H1 (cell line): Measurements from ENCODE around the gene FOXK1. TPM values are rescaled to one million over a fixed set of nuclear protein-coding genes. Genes with fewer than 3 reads are reported as not detected.

Source experiments
- CTCF ChIA-PET: fragments of 300-600 bp; sonication (Branson Sonifier 250); formaldehyde crosslinking; loops from one replicate; lab custom pipeline; 2021; ENCODE audit not compliant: partially characterized antibody; lab: Charles Lee
- POLR2A ChIA-PET: fragments of 300-600 bp; sonication (Branson Sonifier 250); formaldehyde crosslinking; loops from one replicate; lab custom pipeline; 2021; ENCODE audit warnings: inconsistent platforms; ENCODE audit not compliant: partially characterized antibody; lab: Charles Lee
- DNase-seq, 2 experiments: peaks; one replicate each; pipeline versions ENCODE4 v3.0.0 to v3.0.0-alpha.2; 2010 to 2022; ENCODE audit warnings: low spot score in 2 of 2, low read depth in 1 of 2, mixed read lengths in 1 of 2
- FAIRE-seq: peaks from 2 replicates; lab custom pipeline; 2011; peaks lifted over from hg19 to GRCh38; lab: Jason Lieb, UNC
- H2AFZ ChIP-seq: 2 replicates; pipeline ENCODE4 v1.8.1; 2012; ENCODE audit warnings: low read length, inconsistent platforms
- H2AK5ac ChIP-seq: 2 replicates; pipeline ENCODE4 v1.6.1; 2013; ENCODE audit warnings: low read depth, low read length
- H2BK120ac ChIP-seq: replicated peaks from 2 replicates; pipeline ENCODE3; 2013; ENCODE audit warnings: low read depth, low read length, inconsistent platforms
- H2BK12ac ChIP-seq: 2 replicates; pipeline ENCODE4 v1.6.1; 2013; ENCODE audit warnings: low read depth, low read length
- H2BK15ac ChIP-seq: 2 replicates; pipeline ENCODE4 v1.6.1; 2013; ENCODE audit warnings: low read length
- H2BK20ac ChIP-seq: 2 replicates; pipeline ENCODE4 v1.6.1; 2013; ENCODE audit warnings: low read length
- H2BK5ac ChIP-seq: 2 replicates; pipeline ENCODE4 v1.6.1; 2013; ENCODE audit warnings: low read depth, low read length
- H3K14ac ChIP-seq: 2 replicates; pipeline ENCODE4 v1.6.1; 2013; ENCODE audit warnings: inconsistent platforms; ENCODE audit not compliant: insufficient read length
- H3K18ac ChIP-seq: 2 replicates; pipeline ENCODE4 v1.6.1; 2013; ENCODE audit warnings: low read length; ENCODE audit errors: extremely low read depth
- H3K23ac ChIP-seq: 2 replicates; pipeline ENCODE4 v1.6.1; 2013; ENCODE audit warnings: inconsistent platforms; ENCODE audit not compliant: insufficient read length
- H3K23me2 ChIP-seq: 2 replicates; pipeline ENCODE4 v1.6.1; 2013; ENCODE audit warnings: low read depth, low read length
- H3K27ac ChIP-seq: 2 replicates; pipeline ENCODE4 v1.6.1; 2011; ENCODE audit warnings: low read depth, low read length, inconsistent platforms
- H3K27me3 ChIP-seq, 4 experiments: replicated peaks in 1 of 4; 1 replicate in 1 of 4; 2 replicates in 3 of 4; pipeline versions ENCODE4 v1.6.1 to v1.8.1; 2011 to 2013; ENCODE audit warnings: low read length in 3 of 4, mild to moderate bottlenecking in 3 of 4, inconsistent platforms in 2 of 4, mixed read lengths in 2 of 4, moderate library complexity in 1 of 4; ENCODE audit not compliant: control insufficient read depth in 3 of 4, insufficient read depth in 3 of 4; ENCODE audit errors: extremely low read depth in 1 of 4
- H3K36me3 ChIP-seq, 4 experiments: 2 replicates each; pipeline versions ENCODE4 v1.6.1 to v1.8.1; 2011 to 2013; ENCODE audit warnings: mild to moderate bottlenecking in 4 of 4, low read length in 3 of 4, moderate library complexity in 2 of 4, control low read depth in 1 of 4, inconsistent platforms in 1 of 4; ENCODE audit not compliant: insufficient read depth in 4 of 4, control insufficient read depth in 2 of 4
- H3K4ac ChIP-seq: replicated peaks from 2 replicates; pipeline ENCODE3; 2013; ENCODE audit warnings: low read length, low read depth, mixed read lengths, inconsistent platforms; ENCODE audit not compliant: insufficient read length
- H3K4me1 ChIP-seq, 4 experiments: replicated peaks in 1 of 4; 1 replicate in 1 of 4; 2 replicates in 3 of 4; pipeline versions ENCODE4 v1.6.1 to v1.8.1; 2011 to 2013; ENCODE audit warnings: low read length in 3 of 4, inconsistent platforms in 2 of 4, mixed read lengths in 1 of 4; ENCODE audit not compliant: insufficient read depth in 4 of 4, control insufficient read depth in 3 of 4
- H3K4me2 ChIP-seq, 2 experiments: 2 replicates each; pipeline versions ENCODE4 v1.6.1 to v1.8.1; 2011 to 2013; ENCODE audit warnings: low read depth in 2 of 2, low read length in 2 of 2, control low read depth in 1 of 2, inconsistent platforms in 1 of 2, mild to moderate bottlenecking in 1 of 2; ENCODE audit not compliant: insufficient read depth in 1 of 2
- H3K4me3 ChIP-seq, 4 experiments: fragments of 200-600, 300-600 bp in 1 of 4; sonication (generic), shearing (Covaris generic), sonication (Bioruptor Twin) in 1 of 4; 2 replicates each; pipeline versions ENCODE4 v1.5.1 to v1.8.1; 2011 to 2016; ENCODE audit warnings: low read length in 4 of 4, low read depth in 3 of 4, control low read depth in 2 of 4, inconsistent platforms in 2 of 4, mild to moderate bottlenecking in 2 of 4, mixed read lengths in 1 of 4, moderate library complexity in 1 of 4; ENCODE audit not compliant: insufficient read depth in 2 of 4; ENCODE audit errors: extremely low read depth in 1 of 4
- H3K56ac ChIP-seq: replicated peaks from 2 replicates; pipeline ENCODE3; 2013; ENCODE audit warnings: low read depth, mild to moderate bottlenecking, mixed read lengths, low read length, inconsistent platforms; ENCODE audit not compliant: insufficient read length
- H3K79me1 ChIP-seq: 2 replicates; pipeline ENCODE4 v1.6.1; 2013; ENCODE audit warnings: low read depth, low read length, control low read depth
- H3K79me2 ChIP-seq, 2 experiments: 2 replicates each; pipeline versions ENCODE4 v1.6.1 to v1.8.1; 2012 to 2013; ENCODE audit warnings: low read length in 2 of 2, mild to moderate bottlenecking in 2 of 2, inconsistent platforms in 1 of 2; ENCODE audit not compliant: insufficient read depth in 2 of 2, control insufficient read depth in 1 of 2
- H3K9ac ChIP-seq, 4 experiments: replicated peaks in 1 of 4; 1 replicate in 1 of 4; 2 replicates in 3 of 4; pipeline versions ENCODE4 v1.6.1 to v1.8.1; 2011 to 2013; ENCODE audit warnings: low read depth in 3 of 4, low read length in 3 of 4, control low read depth in 2 of 4, mild to moderate bottlenecking in 2 of 4, moderate library complexity in 2 of 4, inconsistent platforms in 1 of 4; ENCODE audit errors: extremely low read depth in 1 of 4
- H3K9me3 ChIP-seq, 2 experiments: 2 replicates each; pipeline versions ENCODE4 v1.6.1 to v1.8.1; 2012 to 2013; ENCODE audit warnings: mild to moderate bottlenecking in 2 of 2, moderate library complexity in 2 of 2, control low read depth in 1 of 2, inconsistent platforms in 1 of 2, low read depth in 1 of 2, low read length in 1 of 2, mixed read lengths in 1 of 2; ENCODE audit not compliant: insufficient read depth in 2 of 2
- H4K20me1 ChIP-seq, 2 experiments: replicated peaks in 1 of 2; 2 replicates each; pipeline versions ENCODE3 to v1.8.1; 2011 to 2013; ENCODE audit warnings: inconsistent platforms in 2 of 2, low read length in 2 of 2, mild to moderate bottlenecking in 1 of 2; ENCODE audit not compliant: insufficient read depth in 2 of 2, control insufficient read depth in 1 of 2
- H4K5ac ChIP-seq: 2 replicates; pipeline ENCODE4 v1.6.1; 2013; ENCODE audit warnings: low read length, low read depth, mixed read lengths, inconsistent platforms; ENCODE audit not compliant: insufficient read length
- H4K8ac ChIP-seq: 2 replicates; pipeline ENCODE4 v1.8.0; 2013; ENCODE audit warnings: mild to moderate bottlenecking, moderate library complexity, low read length, inconsistent platforms; ENCODE audit not compliant: insufficient read depth; ENCODE audit errors: extremely low read depth
- H4K91ac ChIP-seq: replicated peaks from 2 replicates; pipeline ENCODE3; 2013; ENCODE audit warnings: low read length, mixed read lengths, inconsistent platforms; ENCODE audit not compliant: insufficient read length
- CBX8 ChIP-seq: fragments of 300-800, 300-1000 bp; sonication (generic); IDR thresholded peaks from 2 replicates; pipeline ENCODE4 v1.7.1; 2016; ENCODE audit warnings: low read depth, low read length, borderline replicate concordance
- CREB1 ChIP-seq: IDR thresholded peaks from 2 replicates; pipeline ENCODE4 v1.6.1; 2012; ENCODE audit warnings: inconsistent platforms
- GTF2F1 ChIP-seq: IDR thresholded peaks from 2 replicates; pipeline ENCODE4 v1.6.1; 2012; ENCODE audit warnings: low read depth, low read length, improper control_type of control experiment, borderline replicate concordance
- SUZ12 ChIP-seq: fragments of 200-600 bp; sonication (generic); IDR thresholded peaks from 2 replicates; pipeline ENCODE4 v1.6.1; 2012; ENCODE audit warnings: mild to moderate bottlenecking, inconsistent platforms, low read length, moderate library complexity, mixed read lengths
- WGBS, 2 experiments: shearing (Covaris generic) in 1 of 2; methylation state at CpG; one replicate each; pipeline versions ENCODE4 v1.1.6 to v1.1.7; 2013 to 2015; ENCODE audit warnings: low lambda C conversion rate in 2 of 2, mixed read lengths in 2 of 2, inconsistent platforms in 1 of 2, low coverage in 1 of 2, missing lambda C conversion rate in 1 of 2; ENCODE audit not compliant: insufficient replicate concordance in 2 of 2, insufficient coverage in 1 of 2, insufficient read length in 1 of 2; ENCODE audit errors: extremely low coverage in 1 of 2, missing lambda C conversion rate in 1 of 2; 5-methylcytosine and 5-hydroxymethylcytosine counted together
- polyA plus RNA-seq, 7 experiments: library from polyadenylated mRNA; depleted of rRNA in 3 of 7; stranded (reverse) in 5 of 7; unstranded in 2 of 7; fragments of >200 nt in 5 of 7; fragments of 200-250 nt in 2 of 7; gene quantifications; 1 replicate in 5 of 7; 2 replicates in 1 of 7; 4 replicates in 1 of 7; pipeline versions ENCODE4 v1.2.1 to v1.2.3, GENCODE V29; 2011 to 2013; ENCODE audit warnings: missing spikeins in 2 of 7, mixed read lengths in 2 of 7
- total RNA-seq: library from RNA; stranded (reverse); fragmentation: NEBNext Ultra II Directional; extraction: Animal tissue kit (Norgen Biotek cat#: 25700); gene quantifications from 2 replicates; pipeline ENCODE4 v1.2.1, GENCODE V29; 2021
- TF ChIP-seq, protein P1 (sequence below): IDR thresholded peaks from 2 replicates; pipeline ENCODE4 v1.6.1; 2011; ENCODE audit warnings: low read length, improper control_type of control experiment

The FOXK1 gene
- total and polyA plus RNA-seq, 2 of the 8 experiments (the other 6 are each of a cell fraction or from before 2014, with no cell fraction given) = 2.0 to 8.5 TPM

GRCh38 chr7:4774007-4774406 lies 91.9 kb downstream of the FOXK1 start:
- 92% methylated on average over 12 of the region's 12 CpGs; no CpG with 5 or more reads in 1 of the 2 experiments for WGBS, 2 experiments
- no peak overlapping the region for H2BK12ac ChIP-seq
- POLR2A ChIA-PET = interaction anchor here (1.9 to 2.6 kb wide), 2 partner anchors 10 to 11 kb away, joined by 6 to 8 read pairs; no protein-coding TSS in a partner anchor
- H3K79me2 ChIP-seq = peaks cover 0 to 24% of the 10 kb centered on the region in 2 experiments; a peak in 2 of 4 replicates
- peaks cover 0 to 5% (median 4%) of the 10 kb centered on the region in 4 experiments; a peak in 3 of 7 replicates for H3K4me1 ChIP-seq
- H3K9me3 ChIP-seq = no peaks in the 10 kb centered on the region
- DNase-seq (no peak), FAIRE-seq (no peak)
- no peak overlapping the region; the same call in 1 of the 2 replicates for H2AK5ac ChIP-seq
- 0 out of 7 replicates have a peak, but pooled peaks cover 0 to 2% (median 0%) of the 10 kb centered on the region in 4 experiments for H3K27me3 ChIP-seq
- no peak overlapping the region for H3K9ac ChIP-seq
- H2BK120ac ChIP-seq = no peak overlapping the region
- no peak overlapping the region; the same call in 1 of the 2 replicates for H4K8ac ChIP-seq
- no peak overlapping the region for H3K56ac ChIP-seq
- H3K4me2 ChIP-seq = peak overlapping the region in 1 of 2 experiments; percentile 100; a peak in 2 of 4 replicates
- 0 out of 8 replicates have a peak, but pooled peaks cover 0 to 3% (median 0%) of the 10 kb centered on the region in 4 experiments for H3K36me3 ChIP-seq
- no peak overlapping the region for H2BK15ac ChIP-seq
- H3K18ac ChIP-seq = no peak overlapping the region
- no peak overlapping the region for H2AFZ ChIP-seq
- H3K4me3 ChIP-seq = no peak overlapping the region
- no peak overlapping the region for H4K91ac ChIP-seq
- H3K79me1 ChIP-seq = peaks cover 2% of the 10 kb centered on the region
- CTCF ChIA-PET = interaction anchor here (1.2 to 3.0 kb wide), 2 partner anchors 8 to 43 kb away, joined by 3 to 10 read pairs; no protein-coding TSS in a partner anchor
- H3K23me2 ChIP-seq = peaks cover 7% of the 10 kb centered on the region; the same call in 1 of the 2 replicates
- H3K4ac ChIP-seq = no peak overlapping the region
- no peak overlapping the region for H2BK5ac ChIP-seq
- H3K14ac ChIP-seq = no peak overlapping the region
- H2BK20ac ChIP-seq = no peak overlapping the region
- no peak overlapping the region for H3K23ac ChIP-seq
- no peak overlapping the region for H4K5ac ChIP-seq
- no peaks in the 10 kb centered on the region for H4K20me1 ChIP-seq
- TF ChIP-seq, protein P1, sequence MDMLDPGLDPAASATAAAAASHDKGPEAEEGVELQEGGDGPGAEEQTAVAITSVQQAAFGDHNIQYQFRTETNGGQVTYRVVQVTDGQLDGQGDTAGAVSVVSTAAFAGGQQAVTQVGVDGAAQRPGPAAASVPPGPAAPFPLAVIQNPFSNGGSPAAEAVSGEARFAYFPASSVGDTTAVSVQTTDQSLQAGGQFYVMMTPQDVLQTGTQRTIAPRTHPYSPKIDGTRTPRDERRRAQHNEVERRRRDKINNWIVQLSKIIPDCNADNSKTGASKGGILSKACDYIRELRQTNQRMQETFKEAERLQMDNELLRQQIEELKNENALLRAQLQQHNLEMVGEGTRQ = no peak
- no peak for TF ChIP-seq CREB1
- no peak for TF ChIP-seq SUZ12
- TF ChIP-seq GTF2F1 = no peak
- no peak for TF ChIP-seq CBX8
- H3K27ac ChIP-seq = no peak overlapping the region
